Fibroblast of lung (primary cell): ENCODE data around the gene ASB15.

Source experiments
- CTCF ChIP-seq, 2 donors: IDR thresholded peaks in 1 of 2; conservative IDR thresholded peaks in 1 of 2; 1 replicate in 1 of 2; 2 replicates in 1 of 2; pipeline ENCODE4 v1.5.1; 2011 to 2012; ENCODE audit warnings: low read length in 2 of 2, control low read depth in 1 of 2, inconsistent platforms in 1 of 2, low read depth in 1 of 2, mild to moderate bottlenecking in 1 of 2
- EZH2 ChIP-seq: IDR thresholded peaks from 2 replicates; pipeline ENCODE4 v1.5.1; 2012; ENCODE audit warnings: low read length, control low read depth, mild to moderate bottlenecking; ENCODE audit errors: missing control alignments

GRCh38 chr7:123661765-123662164 lies 60.1 kb downstream of the ASB15 start:
- TF ChIP-seq CTCF (conservative IDR thresholded peaks at IDR 0.05 in 1 of 2, IDR thresholded peaks at IDR 0.05 in 1 of 2; ENCODE audit: low read depth in 1 of 2, low read length in 2 of 2) (no peak), EZH2 (no peak)
